DMS114 treated with DMSO at 0.1 percent for 48 hours (cell line): ENCODE data around the gene RPUSD1.
A peak's percentile ranks its signal among the peaks of the same experiment; 100 is the strongest.
"Not testable (repeated sequence)": the region's sequence is repeated elsewhere in the genome, so short reads cannot be mapped to it uniquely, and the experiment has no call there.

Source experiments
- DNase-seq: peaks from one replicate; lab custom pipeline; 2025; ENCODE audit not compliant: unreplicated experiment; lab: John Stamatoyannopoulos, UW

RPUSD1 gene

DNA sequence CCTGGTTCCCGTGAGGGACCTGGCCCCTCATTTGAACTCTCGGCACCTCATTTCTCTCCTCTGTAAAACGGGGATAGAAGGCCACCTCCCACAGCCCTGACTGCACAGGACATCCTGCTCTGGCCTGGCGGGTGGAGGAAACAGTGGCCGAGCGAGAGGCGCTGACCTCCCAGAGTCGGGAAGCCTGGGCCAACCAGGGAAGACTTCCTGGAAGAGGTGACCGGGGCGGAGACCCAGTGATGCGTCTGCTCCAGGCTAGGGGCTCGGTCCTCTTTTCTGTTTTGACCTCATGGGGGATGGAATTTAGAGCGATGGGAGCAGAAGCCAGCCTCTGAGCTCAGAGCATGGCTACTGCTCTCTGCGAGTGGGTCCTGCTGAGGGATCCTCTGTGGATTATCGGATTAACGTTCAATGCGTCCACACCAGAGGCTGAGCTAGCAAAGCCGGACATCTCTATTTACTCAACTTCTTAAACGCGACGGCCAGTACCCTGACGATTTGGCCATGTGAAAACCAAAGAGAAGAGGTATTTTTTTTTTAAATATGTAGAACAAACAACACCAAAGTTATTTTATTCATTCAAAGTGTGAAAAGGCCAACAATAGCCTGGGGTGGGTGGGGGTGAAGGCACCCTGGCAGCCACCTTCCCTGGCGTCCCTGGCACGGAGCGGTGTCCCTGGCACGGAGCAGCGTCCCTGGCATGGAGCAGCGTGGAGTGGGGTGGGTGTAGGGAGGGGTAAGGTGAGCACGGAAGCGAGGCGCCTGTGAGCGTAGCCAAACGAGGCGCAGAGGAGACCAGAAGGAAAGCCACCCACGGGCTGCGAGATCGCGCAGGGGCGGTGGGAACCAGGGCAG is 36.8 kb downstream of the RPUSD1 start:
- DNase-seq, result no peak

- DNase-seq, result no peak
These were observed 37.7 kb downstream of the RPUSD1 start for GRCh38 chr16:750485-750884.

DNA sequence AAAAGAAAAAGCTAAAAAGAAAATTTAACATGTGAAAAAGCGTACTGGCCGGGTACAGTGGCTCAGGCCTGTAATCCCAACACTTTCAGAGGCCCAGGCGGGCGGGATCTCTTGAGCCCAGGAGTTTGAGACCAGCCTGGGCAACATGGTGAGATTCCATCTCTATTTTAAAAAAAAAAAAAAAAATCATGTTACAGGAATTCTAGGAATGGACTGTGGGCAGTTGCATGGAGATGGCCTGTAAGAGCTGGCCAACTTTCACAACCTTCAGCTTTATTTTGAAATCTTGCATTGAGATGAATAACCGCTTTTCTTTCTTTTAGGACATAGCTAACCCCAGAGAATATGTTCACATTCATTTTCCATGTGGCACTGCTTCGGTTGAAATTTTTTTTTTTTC is 39.2 kb downstream of the RPUSD1 start:
- no peak for DNase-seq

DNA sequence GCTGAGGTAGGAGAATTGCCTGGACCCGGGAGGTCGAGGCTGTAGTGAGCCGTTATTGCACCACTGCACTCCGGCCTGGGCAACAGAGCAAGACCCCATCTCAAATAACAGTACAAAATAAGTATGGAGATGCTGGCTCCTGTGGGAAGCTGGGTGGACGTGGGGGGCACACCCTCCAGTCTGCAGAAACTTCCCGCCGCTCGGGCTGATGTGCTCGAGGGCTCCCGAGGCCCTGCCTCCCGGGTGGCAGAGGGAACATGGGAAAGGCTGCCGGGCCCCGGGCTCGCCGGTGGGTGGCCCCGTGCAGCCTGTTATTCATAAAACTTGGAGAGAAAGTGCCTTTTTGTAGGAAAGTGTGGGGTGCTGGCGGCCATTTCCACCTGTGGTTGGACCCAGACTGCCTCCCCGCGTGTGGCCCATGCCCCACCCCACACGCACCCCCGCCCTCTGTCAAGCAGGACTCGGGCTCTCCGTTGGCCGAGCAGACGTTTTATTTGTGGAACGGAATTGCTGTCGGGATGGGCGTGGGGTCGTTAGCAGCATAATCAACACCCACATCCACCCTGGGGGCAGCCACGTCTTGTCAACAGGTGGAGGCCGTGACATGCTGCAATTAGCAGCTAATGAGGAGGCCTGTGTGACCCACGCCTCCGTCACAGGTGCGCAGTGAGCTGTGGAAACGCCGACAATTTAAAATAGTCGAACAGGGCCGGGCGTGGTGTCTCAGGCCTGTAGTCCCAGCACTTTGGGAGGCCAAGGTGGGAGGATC is 40.0 kb downstream of the RPUSD1 start:
- DNase-seq, result no peak

- no peak for DNase-seq
These were observed 41.5 kb downstream of the RPUSD1 start for GRCh38 chr16:746637-747036.

DNA sequence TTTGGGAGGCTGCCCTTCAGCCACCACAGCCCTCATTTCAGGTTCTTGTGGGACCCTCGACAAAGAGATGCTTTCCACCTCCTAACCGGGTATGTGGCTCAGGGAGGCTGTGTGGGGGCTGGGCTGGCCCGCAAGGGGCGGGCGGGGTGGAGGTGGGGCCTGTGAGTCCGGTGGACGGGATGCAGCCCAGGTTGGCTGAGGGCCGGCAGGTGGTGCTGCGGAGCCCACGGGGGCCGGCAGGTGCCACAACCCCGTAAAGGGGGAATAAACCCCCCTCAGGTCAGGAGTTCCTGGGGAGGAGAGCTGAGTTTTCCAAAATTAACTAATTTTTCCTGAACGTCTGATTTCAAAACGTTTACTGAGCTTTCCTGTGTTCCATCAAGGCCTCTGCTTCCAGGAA is 42.4 kb downstream of the RPUSD1 start:
- DNase-seq, result no peak

DNA sequence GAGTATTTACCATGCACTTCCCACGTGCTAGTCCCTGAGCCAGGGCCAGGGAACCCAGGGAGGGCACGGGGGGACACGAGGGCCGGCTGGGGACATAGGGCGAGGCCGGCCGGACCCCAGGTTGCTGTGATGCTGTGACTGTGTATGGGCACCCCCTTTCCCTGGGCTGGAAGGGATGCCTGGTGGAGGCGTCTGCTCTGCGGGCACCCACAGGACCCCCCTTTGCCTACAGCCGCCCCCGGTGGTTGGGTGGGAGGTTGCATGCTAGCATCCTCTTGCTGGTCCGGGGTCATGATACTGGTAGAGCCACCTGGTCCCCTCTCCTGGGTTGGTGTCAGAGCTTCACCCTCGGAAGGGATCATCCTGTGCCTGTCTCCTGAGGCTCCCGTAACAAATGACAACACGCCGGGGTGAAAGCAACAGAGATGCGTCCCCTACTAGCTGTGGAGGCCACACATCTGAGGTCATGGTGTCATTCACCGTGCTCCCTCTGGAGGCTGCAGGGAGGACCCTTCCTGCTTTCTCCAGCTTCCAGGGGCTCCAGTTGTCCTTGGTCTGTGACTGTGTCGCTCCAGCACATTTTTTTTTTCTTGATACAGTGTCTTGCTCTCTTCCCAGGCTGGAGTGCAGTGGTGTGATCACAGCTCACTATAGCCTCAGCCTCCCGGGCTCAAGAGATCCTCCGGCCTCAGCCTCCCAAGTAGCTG is 44.2 kb downstream of the RPUSD1 start:
- DNase-seq, result no peak

DNA sequence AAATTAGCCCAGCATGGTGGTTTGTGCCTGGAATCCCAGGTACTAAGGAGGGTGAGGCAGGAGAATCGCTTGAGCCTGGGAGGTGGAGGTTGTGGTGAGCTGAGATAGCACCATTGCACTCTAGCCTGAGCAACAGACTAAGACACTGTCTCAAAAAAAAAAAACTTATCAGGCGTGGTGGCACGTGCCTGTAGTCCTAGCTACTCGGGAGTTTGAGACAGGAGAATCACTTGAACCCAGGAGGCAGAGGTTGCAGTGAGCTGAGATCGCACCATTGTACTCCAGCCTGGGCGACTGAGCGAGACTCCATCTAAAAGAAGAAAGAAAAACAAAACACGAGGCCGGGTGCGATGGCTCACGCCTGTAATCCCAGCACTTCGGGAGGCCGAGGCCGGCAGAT is 45.3 kb downstream of the RPUSD1 start:
- not testable (repeated sequence) for DNase-seq

DNA sequence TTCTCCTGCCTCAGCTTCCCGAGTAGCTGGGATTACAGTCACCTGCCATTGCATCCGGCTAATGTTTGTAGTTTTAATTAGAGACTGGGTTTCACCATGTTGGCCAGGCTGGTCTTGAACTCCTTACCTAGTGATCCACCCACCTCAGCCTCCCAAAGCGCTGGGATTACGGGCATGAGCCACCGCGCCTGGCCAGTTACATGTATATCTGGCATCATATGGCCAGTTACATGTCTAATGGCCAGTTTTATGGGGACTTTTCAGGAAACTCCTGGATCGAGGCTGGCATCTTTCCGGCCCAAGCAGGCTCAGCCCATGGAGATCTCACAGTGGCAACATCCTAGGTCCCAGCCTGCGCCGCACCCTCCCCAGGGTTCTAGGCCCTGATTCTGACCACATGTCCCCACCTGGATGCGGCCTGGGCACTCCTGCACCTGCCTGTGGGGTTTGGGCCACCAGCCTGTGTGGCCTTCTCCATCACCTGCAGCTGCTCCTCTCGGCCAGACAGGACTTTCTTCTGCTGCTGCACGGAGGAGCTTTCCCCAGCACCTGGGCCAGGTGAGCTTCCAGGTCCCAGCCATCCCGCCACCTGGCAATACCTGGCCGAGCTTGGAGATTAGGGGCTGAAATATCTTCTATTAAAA is 46.1 kb downstream of the RPUSD1 start:
- no peak for DNase-seq

DNA sequence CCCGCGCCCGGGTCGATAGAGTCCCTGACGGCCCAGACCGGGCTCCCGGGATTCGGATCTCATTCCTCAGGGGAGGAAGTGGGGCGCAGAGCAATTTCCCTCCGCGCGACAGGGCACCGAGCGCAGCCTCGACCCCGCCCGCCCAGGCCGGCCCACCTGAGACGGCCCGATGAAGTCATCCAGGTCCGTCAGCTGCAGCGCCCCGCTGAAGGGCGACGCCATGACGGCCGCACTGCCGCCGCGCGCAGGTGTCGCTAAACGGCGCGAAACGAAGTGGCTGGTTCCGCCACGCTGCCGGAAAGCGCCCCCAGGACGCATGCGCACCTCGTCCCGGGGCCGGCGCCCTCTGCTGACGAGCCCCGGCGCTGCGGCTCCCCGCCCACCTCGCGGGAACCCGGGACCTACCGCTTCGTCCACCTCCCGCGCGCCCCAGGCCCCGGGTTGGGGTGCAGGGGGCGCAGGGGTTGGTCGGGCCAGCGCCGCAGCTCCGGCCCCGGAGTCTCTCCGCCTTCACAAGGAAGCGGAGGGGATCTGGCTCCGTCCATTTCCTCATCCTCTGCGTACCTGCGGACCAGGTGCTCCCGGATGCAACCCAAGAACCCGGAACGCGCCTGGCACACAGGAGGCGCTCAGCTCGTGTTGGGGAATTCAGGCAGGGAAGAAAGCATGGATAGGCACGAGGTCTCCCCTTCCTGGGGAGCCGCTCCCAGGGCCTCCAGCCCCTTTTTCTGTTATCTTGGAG is 47.2 kb downstream of the RPUSD1 start, which contains the start of gene CIAO3:
Gene CIAO3 (minus strand): TSS at position 234 of the 742 bp plus-strand sequence. CDS start 12 bp downstream, at position 222.
- DNase-seq, result peak; percentile 42

DNA sequence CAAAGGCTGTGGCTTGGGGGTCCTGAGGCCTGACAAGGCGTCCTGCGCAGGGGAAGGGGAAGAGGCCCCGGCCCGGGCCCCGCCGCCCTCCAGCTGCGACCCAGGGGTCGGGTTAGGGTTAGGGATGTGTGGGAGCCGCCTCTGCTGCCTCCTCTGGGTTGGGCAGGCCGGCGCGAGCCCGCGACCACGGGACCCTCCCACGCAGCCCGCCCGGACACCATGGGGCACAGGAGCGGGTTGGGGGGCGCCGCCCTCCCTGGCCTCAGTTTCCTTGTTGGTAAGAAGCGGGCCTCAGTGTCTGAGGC is 47.8 kb downstream of the RPUSD1 start:
- DNase-seq, result no peak

GRCh38 chr16:739560-740458 is 48.4 kb downstream of the RPUSD1 start:
- no peak for DNase-seq

DNA sequence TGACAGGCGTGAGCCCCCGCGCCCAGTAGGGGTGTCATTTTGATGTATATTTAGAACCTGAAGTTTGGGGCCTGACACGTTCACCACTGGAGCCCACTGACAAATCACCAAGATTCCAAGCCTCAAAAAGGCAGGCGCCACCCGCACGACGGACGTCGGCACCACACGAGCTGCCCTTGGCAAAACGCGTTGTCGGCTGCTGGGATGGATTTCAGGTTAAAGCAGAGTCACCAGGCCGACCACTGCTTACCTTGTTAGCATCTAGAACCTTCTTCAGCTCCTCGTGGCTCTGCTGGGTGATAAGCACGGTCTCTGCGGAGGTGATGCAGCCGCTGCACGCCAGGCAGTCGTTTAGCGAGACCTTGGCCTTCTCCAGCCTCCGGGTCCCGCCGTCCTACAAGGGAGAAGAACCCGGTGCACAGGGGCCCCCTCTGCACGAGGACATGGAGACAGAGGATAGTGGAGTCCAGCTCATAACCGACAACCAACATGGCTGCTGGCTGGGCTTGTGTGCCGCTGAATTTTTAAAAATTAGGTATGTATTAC is 51.2 kb downstream of the RPUSD1 start:
- DNase-seq, result no peak

DNA sequence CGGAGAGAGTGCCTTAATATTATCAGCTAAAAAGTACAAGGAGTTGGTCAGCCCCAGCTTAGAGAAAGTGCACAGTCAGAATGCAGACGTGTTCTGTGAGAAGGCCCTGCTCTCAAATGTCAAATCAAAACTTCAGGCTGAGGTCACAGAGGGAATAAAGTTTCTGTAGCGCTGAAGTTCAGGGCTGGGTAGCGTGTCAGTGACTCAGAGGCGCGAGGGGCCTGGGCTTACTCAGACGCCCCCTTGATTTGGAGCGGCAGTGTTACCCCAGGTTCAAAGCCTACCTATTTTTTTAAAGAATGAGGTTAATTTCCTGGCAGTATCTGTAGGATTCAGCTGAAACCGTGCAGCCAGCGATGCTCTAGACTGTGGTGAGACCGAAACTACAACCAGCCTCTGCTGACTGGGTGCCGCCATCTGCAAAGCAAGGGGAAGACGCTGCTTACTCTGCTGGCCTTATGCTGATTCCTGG is 52.2 kb downstream of the RPUSD1 start:
- no peak for DNase-seq

DNA sequence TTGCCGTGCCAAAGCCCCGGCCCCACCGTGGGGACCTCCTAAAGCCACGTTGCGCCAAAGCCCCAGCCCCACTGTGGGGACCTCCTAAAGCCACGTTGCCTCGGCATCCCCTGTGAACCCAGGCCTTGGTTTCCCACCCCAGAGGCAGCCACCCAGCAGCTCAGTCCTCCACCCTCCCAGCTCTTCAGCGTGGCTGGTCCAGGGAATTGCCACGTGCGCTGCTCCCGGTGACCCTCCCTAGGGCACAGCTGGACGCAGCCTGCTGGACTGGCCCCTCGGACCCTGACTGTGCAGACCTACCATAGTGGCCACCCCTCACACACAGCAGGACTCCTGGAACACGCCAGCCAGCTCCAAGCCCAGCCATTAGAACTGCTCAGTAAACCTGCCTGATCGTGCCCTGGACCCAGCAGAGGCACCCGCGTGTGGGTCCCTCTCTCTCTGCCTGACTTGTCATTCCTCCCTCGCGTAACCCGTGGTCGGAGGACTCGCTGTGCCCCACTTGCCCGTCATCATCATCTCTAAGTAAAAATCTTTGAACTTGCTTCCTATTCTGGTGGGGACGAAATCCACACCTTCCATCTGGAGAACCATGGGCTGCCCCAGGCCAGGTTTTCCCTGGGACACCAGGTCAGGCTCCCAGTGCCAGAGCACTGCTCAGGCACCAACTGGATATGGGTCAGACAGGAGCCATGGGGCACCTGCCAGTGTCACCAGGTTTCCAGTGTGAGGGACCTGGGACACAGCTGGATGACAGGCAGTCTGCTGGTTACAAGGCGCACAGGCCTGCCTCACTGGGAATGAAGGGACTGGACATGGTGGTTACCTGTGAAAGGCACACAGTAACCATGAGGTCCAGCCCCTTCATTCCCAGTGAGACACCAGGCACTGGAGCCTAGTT is 53.0 kb downstream of the RPUSD1 start:
- no peak for DNase-seq
